Loucy (cell line): Measurements from ENCODE around the gene USP7.

ENCODE experiments used
- CTCF ChIP-seq: fragments of 200-600 bp; sonication (generic); conservative IDR thresholded peaks from 2 replicates; pipeline ENCODE4 v1.5.1; 2014; ENCODE audit warnings: mild to moderate bottlenecking, antibody characterized with exemption, low read length
- EZH2phosphoT487 ChIP-seq: fragments of 200-600 bp; IDR thresholded peaks from 2 replicates; pipeline ENCODE4 v1.6.1; 2018; ENCODE audit warnings: antibody characterized with exemption, mild to moderate bottlenecking, moderate library complexity, borderline replicate concordance

DNA sequence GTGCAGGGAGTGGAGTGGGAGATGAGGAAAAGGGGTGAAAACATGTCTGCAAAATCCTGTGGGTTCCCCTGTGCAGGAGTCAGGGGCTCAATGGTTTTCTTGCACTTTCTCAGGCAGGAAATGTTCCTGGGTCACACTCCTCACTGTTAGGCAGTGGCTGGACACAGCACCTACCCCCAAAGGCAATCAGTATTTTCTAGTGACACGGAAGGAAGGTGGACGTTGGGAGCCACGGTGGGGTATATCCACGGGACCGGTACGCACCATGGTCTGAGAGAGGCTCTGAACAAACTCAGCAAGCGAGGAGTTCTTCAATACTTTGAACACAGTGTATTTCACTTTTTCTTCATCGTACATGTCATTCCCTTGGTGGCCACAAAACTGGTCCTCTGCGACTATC is 60.7 kb downstream of the USP7 start:
- TF ChIP-seq CTCF (no peak), EZH2phosphoT487 (no peak)
